ENCODE results near the gene FGGY.

- no peak for TF ChIP-seq YY1 (IDR thresholded peaks at IDR 0.05; ENCODE audit: insufficient read depth, insufficient read length)
- no peak for TF ChIP-seq ZNF274 (IDR thresholded peaks at IDR 0.05; ENCODE audit: low read depth, low read length)
These were observed 312.4 kb downstream of the FGGY start for GRCh38 chr1:59609245-59609644.

All from NT2/D1 (cell line).